HepG2 (cell line): ENCODE data around the gene DAPP1. TPM values are rescaled to one million over a fixed set of nuclear protein-coding genes. Genes with fewer than 3 reads are reported as not detected.

Experiments used
- ATAC-seq: fragments of 200-7000 bp; cut with Tn5 transposase; 3 replicates; pipeline ENCODE4 v1.9.1; 2020; ENCODE audit warnings: mild to moderate bottlenecking, moderate library complexity
- BruUV-seq: library from RNA; stranded (reverse); fragments of 400-500 nt; replicated peaks from 2 replicates; lab custom pipeline; 2021; lab: Mats Ljungman, UMichigan
- CTCF ChIA-PET: fragments of 300-600 bp; formaldehyde crosslinking; extraction: SDS; loops from one replicate; lab custom pipeline; 2021; ENCODE audit warnings: low total read pairs, inconsistent platforms, low intra/inter-chr PET ratio; lab: Yijun Ruan, JAX
- POLR2A ChIA-PET: fragments of 350-600 bp; sonication (Branson Sonifier 250); formaldehyde crosslinking; loops from one replicate; lab custom pipeline; 2020; ENCODE audit warnings: antibody characterized with exemption, inconsistent platforms; lab: Yijun Ruan, JAX
- DNase-seq: peaks from one replicate; pipeline ENCODE4 v3.0.0-alpha.2; 2015; ENCODE audit warnings: low spot score
- FAIRE-seq: peaks from 3 replicates; lab custom pipeline; 2011; peaks lifted over from hg19 to GRCh38; lab: Jason Lieb, UNC
- H2AFZ ChIP-seq: one replicate; pipeline ENCODE4 v1.6.1; 2011; ENCODE audit warnings: low read length, inconsistent platforms
- H3K27ac ChIP-seq: fragments of 300-600 bp; 3 replicates; pipeline ENCODE4 v1.8.0; 2011; ENCODE audit warnings: mixed run types, mild to moderate bottlenecking, mixed read lengths, low read length, inconsistent platforms; ENCODE audit not compliant: insufficient read depth; ENCODE audit errors: extremely low read length
- H3K27me3 ChIP-seq, 2 experiments: fragments of 200-600 bp in 1 of 2; 2 replicates in 1 of 2; 3 replicates in 1 of 2; pipeline versions ENCODE4 v1.6.0 to v1.8.0; 2011; ENCODE audit warnings: low read length in 2 of 2, mild to moderate bottlenecking in 2 of 2, moderate library complexity in 2 of 2, inconsistent platforms in 1 of 2; ENCODE audit not compliant: insufficient read depth in 2 of 2, control insufficient read depth in 1 of 2
- H3K36me3 ChIP-seq, 2 experiments: fragments of 200-600 bp in 1 of 2; replicated peaks in 1 of 2; 2 replicates in 1 of 2; 3 replicates in 1 of 2; pipeline versions ENCODE4 v1.5.1 to v1.8.0; 2011; ENCODE audit warnings: low read length in 2 of 2, inconsistent platforms in 1 of 2; ENCODE audit not compliant: insufficient read depth in 2 of 2, control insufficient read depth in 1 of 2
- H3K4me1 ChIP-seq: 2 replicates; pipeline ENCODE4 v1.5.1; 2012; ENCODE audit warnings: low read length, inconsistent platforms; ENCODE audit not compliant: insufficient read depth
- H3K4me2 ChIP-seq: 2 replicates; pipeline ENCODE4 v1.6.0; 2011; ENCODE audit warnings: low read depth, low read length, inconsistent platforms
- H3K4me3 ChIP-seq, 3 experiments: fragments of 200-600 bp in 1 of 3; sonication (generic), shearing (Covaris generic) in 1 of 3; replicated peaks in 1 of 3; 2 replicates each; pipeline ENCODE4 v1.5.1; 2011 to 2016; ENCODE audit warnings: low read length in 3 of 3, inconsistent platforms in 2 of 3, low read depth in 2 of 3, mild to moderate bottlenecking in 2 of 3, control low read depth in 1 of 3, mixed read lengths in 1 of 3; ENCODE audit not compliant: insufficient read depth in 1 of 3
- H3K79me2 ChIP-seq: one replicate; pipeline ENCODE4 v1.6.1; 2011; ENCODE audit warnings: low read length, inconsistent platforms; ENCODE audit not compliant: insufficient read depth
- H3K9ac ChIP-seq: 2 replicates; pipeline ENCODE4 v1.6.0; 2011; ENCODE audit warnings: mild to moderate bottlenecking, low read depth, low read length, inconsistent platforms; ENCODE audit not compliant: insufficient read depth
- H3K9me3 ChIP-seq: 2 replicates; pipeline ENCODE4 v1.5.1; 2012; ENCODE audit warnings: mild to moderate bottlenecking, low read length
- H4K20me1 ChIP-seq: 2 replicates; pipeline ENCODE4 v1.6.0; 2011; ENCODE audit warnings: inconsistent platforms, mild to moderate bottlenecking, low read length, moderate library complexity; ENCODE audit not compliant: insufficient read depth
- ATF1 ChIP-seq: IDR thresholded peaks from 2 replicates; pipeline ENCODE4 v1.6.1; 2016; ENCODE audit warnings: mild to moderate bottlenecking, control low read depth
- BATF2 ChIP-seq: sonication (generic); formaldehyde crosslinking; IDR thresholded peaks from 2 replicates; pipeline ENCODE4 v1.8.0; 2022; ENCODE audit warnings: mild to moderate bottlenecking, missing genetic modification reagents, moderate library complexity
- FOXK1 ChIP-seq: sonication (generic); formaldehyde crosslinking; IDR thresholded peaks from 2 replicates; pipeline ENCODE4 v1.4.0; 2020; ENCODE audit warnings: low read depth, missing genetic modification reagents, borderline replicate concordance
- MXI1 ChIP-seq: IDR thresholded peaks from 3 replicates; pipeline ENCODE4 v1.6.1; 2012; ENCODE audit warnings: low read depth, low read length, inconsistent platforms, borderline replicate concordance
- NFKB2 ChIP-seq: sonication (generic); formaldehyde crosslinking; IDR thresholded peaks from 2 replicates; pipeline ENCODE4 v1.4.0; 2020; ENCODE audit warnings: missing genetic modification reagents, borderline replicate concordance
- SP4 ChIP-seq: sonication (generic); formaldehyde crosslinking; IDR thresholded peaks from 2 replicates; pipeline ENCODE4 v1.8.1; 2023; ENCODE audit warnings: mild to moderate bottlenecking, missing genetic modification reagents
- TEAD3 ChIP-seq: optimal IDR thresholded peaks from 2 replicates; pipeline ENCODE3; 2016; ENCODE audit warnings: borderline replicate concordance
- ZBTB1 ChIP-seq: sonication (generic); formaldehyde crosslinking; IDR thresholded peaks from 2 replicates; pipeline ENCODE4 v1.4.0; 2020; ENCODE audit warnings: missing genetic modification reagents, borderline replicate concordance
- ZFP36 ChIP-seq: fragments of 150-350 bp; IDR thresholded peaks from 2 replicates; pipeline ENCODE4 v1.6.1; 2018; ENCODE audit warnings: borderline replicate concordance, low read length, low read depth; ENCODE audit not compliant: partially characterized antibody
- ZNF3 ChIP-seq: IDR thresholded peaks from 2 replicates; pipeline ENCODE4 v1.7.0; 2017; ENCODE audit warnings: inconsistent platforms
- ZNF354B ChIP-seq: sonication (generic); formaldehyde crosslinking; IDR thresholded peaks from 2 replicates; pipeline ENCODE4 v1.8.0; 2022; ENCODE audit warnings: mild to moderate bottlenecking, missing genetic modification reagents
- ZNF772 ChIP-seq: sonication (generic); formaldehyde crosslinking; IDR thresholded peaks from 2 replicates; pipeline ENCODE4 v1.5.0; 2020; ENCODE audit warnings: mild to moderate bottlenecking, missing genetic modification reagents
- ZSCAN22 ChIP-seq: sonication (generic); formaldehyde crosslinking; IDR thresholded peaks from 2 replicates; pipeline ENCODE4 v1.4.0; 2020; ENCODE audit warnings: mild to moderate bottlenecking, missing genetic modification reagents
- WGBS: methylation state at CpG from one replicate; pipeline ENCODE4 v1.1.6; 2017; ENCODE audit warnings: low lambda C conversion rate; 5-methylcytosine and 5-hydroxymethylcytosine counted together
- in situ Hi-C: cut with HindIII; loops from 2 replicates; pipeline ENCODE4 v1.10.0; 2017; ENCODE audit warnings: low pct_unique_long_range_greater_than_20kb; ENCODE audit not compliant: extremely low pct_ligation_motif_present
- intact Hi-C: fragments of 100-400 bp; cut with micrococcal nuclease; formaldehyde crosslinking; loops from one replicate; pipeline ENCODE4 v1.10.0; 2022; ENCODE audit not compliant: unreplicated experiment
- polyA plus RNA-seq, 8 experiments: library from polyadenylated mRNA; depleted of rRNA in 3 of 8; stranded (reverse) in 7 of 8; unstranded in 1 of 8; fragments of >200 nt; fragmentation: Illumina TruSeq in 4 of 8; extraction: Trizol in 4 of 8; gene quantifications; 2 replicates each; pipeline versions ENCODE4 v1.2.1 to v1.2.3, GENCODE V29; 2011 to 2016; ENCODE audit warnings: low read depth in 4 of 8, missing spikeins in 1 of 8, mixed read lengths in 1 of 8; ENCODE audit not compliant: insufficient read depth in 1 of 8
- total RNA-seq, 5 experiments: library from RNA; depleted of rRNA; stranded (reverse); fragments of >200 nt; fragmentation: Illumina TruSeq; extraction: Trizol; gene quantifications; 2 replicates each; pipeline ENCODE4 v1.2.3, GENCODE V29; 2016; ENCODE audit warnings: low read depth in 1 of 5
- TF ChIP-seq, protein P1 (sequence below): sonication (generic); formaldehyde crosslinking; IDR thresholded peaks from 2 replicates; pipeline ENCODE4 v1.4.0; 2020; ENCODE audit warnings: mild to moderate bottlenecking, missing genetic modification reagents
- TF ChIP-seq, protein P2 (sequence below): sonication (generic); formaldehyde crosslinking; IDR thresholded peaks from 2 replicates; pipeline ENCODE4 v1.8.0; 2023; ENCODE audit warnings: mild to moderate bottlenecking, missing genetic modification reagents
- TF ChIP-seq, protein P3 (sequence below): sonication (generic); formaldehyde crosslinking; IDR thresholded peaks from 2 replicates; pipeline ENCODE4 v1.9.0; 2021; ENCODE audit warnings: missing genetic modification reagents, mild to moderate bottlenecking, borderline replicate concordance

The DAPP1 gene
- total and polyA plus RNA-seq, 2 of the 13 experiments (the other 11 are each of a cell fraction or from before 2014, with no cell fraction given), result not detected

DNA sequence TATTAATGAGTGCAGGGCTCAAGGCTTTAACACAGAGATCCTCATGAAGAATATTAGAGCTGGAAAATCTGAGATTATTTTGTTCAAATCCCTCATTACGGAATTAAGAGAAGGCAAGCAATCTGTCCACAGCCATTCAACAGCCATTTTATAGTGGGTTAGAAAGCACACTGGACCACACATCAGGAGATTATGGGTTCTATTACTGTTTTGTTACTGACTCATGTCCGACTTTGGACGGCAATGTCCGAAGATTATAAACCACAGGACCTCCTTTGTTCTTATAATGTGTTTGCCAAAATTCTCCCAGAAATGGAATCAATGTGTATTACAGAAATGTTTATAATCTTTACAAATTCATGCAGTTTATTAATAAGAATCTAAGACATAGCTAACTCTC lies 69.5 kb downstream of the DAPP1 start:
- Histone ChIP-seq H3K4me2 (no peak overlapping the region), H3K9me3 (no peaks in the 10 kb centered on the region), H4K20me1 (no peaks in the 10 kb centered on the region), H3K79me2 (peaks cover 10% of the 10 kb centered on the region), H3K27ac (no peak overlapping the region), H3K4me1 (0 out of 2 replicates have a peak, but pooled peaks cover 4% of the 10 kb centered on the region), H3K27me3 (no peaks in the 10 kb centered on the region), H2AFZ (no peak overlapping the region), H3K36me3 (peaks cover 4 to 27% of the 10 kb centered on the region in 2 experiments), H3K9ac (no peak overlapping the region), H3K4me3 (no peak overlapping the region)
- no peak for ATAC-seq
- ChIA-PET CTCF (interaction anchor here (1.7 kb wide), 1 partner anchor 325 kb away, joined by 6 read pairs; no protein-coding TSS in a partner anchor), POLR2A (no interaction called here)
- no peak for FAIRE-seq
- intact Hi-C loops, result loop anchor here (5.0 kb wide), 1 partner anchor 809 kb away; no protein-coding TSS in a partner anchor
- TF ChIP-seq, protein P1, sequence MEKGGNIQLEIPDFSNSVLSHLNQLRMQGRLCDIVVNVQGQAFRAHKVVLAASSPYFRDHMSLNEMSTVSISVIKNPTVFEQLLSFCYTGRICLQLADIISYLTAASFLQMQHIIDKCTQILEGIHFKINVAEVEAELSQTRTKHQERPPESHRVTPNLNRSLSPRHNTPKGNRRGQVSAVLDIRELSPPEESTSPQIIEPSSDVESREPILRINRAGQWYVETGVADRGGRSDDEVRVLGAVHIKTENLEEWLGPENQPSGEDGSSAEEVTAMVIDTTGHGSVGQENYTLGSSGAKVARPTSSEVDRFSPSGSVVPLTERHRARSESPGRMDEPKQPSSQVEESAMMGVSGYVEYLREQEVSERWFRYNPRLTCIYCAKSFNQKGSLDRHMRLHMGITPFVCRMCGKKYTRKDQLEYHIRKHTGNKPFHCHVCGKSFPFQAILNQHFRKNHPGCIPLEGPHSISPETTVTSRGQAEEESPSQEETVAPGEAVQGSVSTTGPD (CRISPR knock-in tag), result no peak
- TF ChIP-seq ATF1 (CRISPR knock-in tag) (no peak), MXI1 (no peak), SP4 (no peak), TEAD3 (no peak), ZSCAN22 (no peak), ZNF772 (CRISPR knock-in tag) (no peak), ZNF3 (no peak), ZFP36 (no peak), ZNF354B (CRISPR knock-in tag) (no peak), BATF2 (no peak), NFKB2 (CRISPR knock-in tag) (no peak), FOXK1 (CRISPR knock-in tag) (no peak), ZBTB1 (no peak)
- TF ChIP-seq, protein P2, sequence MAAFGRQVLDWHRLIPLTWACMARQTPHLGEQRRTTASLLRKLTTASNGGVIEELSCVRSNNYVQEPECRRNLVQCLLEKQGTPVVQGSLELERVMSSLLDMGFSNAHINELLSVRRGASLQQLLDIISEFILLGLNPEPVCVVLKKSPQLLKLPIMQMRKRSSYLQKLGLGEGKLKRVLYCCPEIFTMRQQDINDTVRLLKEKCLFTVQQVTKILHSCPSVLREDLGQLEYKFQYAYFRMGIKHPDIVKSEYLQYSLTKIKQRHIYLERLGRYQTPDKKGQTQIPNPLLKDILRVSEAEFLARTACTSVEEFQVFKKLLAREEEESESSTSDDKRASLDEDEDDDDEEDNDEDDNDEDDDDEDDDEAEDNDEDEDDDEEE (CRISPR knock-in tag), result no peak
- TF ChIP-seq, protein P3, sequence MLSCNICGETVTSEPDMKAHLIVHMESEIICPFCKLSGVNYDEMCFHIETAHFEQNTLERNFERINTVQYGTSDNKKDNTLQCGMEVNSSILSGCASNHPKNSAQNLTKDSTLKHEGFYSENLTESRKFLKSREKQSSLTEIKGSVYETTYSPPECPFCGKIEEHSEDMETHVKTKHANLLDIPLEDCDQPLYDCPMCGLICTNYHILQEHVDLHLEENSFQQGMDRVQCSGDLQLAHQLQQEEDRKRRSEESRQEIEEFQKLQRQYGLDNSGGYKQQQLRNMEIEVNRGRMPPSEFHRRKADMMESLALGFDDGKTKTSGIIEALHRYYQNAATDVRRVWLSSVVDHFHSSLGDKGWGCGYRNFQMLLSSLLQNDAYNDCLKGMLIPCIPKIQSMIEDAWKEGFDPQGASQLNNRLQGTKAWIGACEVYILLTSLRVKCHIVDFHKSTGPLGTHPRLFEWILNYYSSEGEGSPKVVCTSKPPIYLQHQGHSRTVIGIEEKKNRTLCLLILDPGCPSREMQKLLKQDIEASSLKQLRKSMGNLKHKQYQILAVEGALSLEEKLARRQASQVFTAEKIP, result no peak
- no TSS peak for BruUV-seq
- no peak for DNase-seq
- in situ Hi-C loops, result loop anchor here (10.0 kb wide), 1 partner anchor 321 kb away; the partner anchor contains the start of gene TRMT10A
- 95% methylated on average over 4 of the region's 4 CpGs for WGBS
